Measurements from ENCODE around the gene IL13.
A peak's percentile ranks its signal among the peaks of the same experiment; 100 is the strongest.
"Not testable (repeated sequence)": the region's sequence is repeated elsewhere in the genome, so short reads cannot be mapped to it uniquely, and the experiment has no call there.

The IL13 gene

GRCh38 chr5:132688536-132689339 is 30.8 kb downstream of the IL13 start:
- H3K27me3 ChIP-seq (ENCODE audit: insufficient read depth, low read length, poor library complexity) = no peaks in the 10 kb centered on the region
- H3K4me2 ChIP-seq (ENCODE audit: insufficient read depth, low read length) = no peak overlapping the region
- no peaks in the 10 kb centered on the region; the same call in 1 of the 2 replicates for H3K36me3 ChIP-seq (ENCODE audit: insufficient read depth, low read length)
- DNase-seq = peak; percentile 38
- peak; percentile 25; the same call in 1 of the 3 replicates for ATAC-seq (ENCODE audit: insufficient read depth, low read depth)
- H3K4me3 ChIP-seq (ENCODE audit: low read depth in 1 of 2, low read length in 2 of 2) = no peak overlapping the region
- no peak for TF ChIP-seq EZH2 (IDR thresholded peaks at IDR 0.05; ENCODE audit: borderline replicate concordance, low read depth, low read length, severe bottlenecking)
- TF ChIP-seq CTCF (IDR thresholded peaks at IDR 0.05; ENCODE audit: borderline replicate concordance, extremely low read depth, low read length, poor library complexity, severe bottlenecking) = no peak
- no peaks in the 10 kb centered on the region for H3K9me3 ChIP-seq (ENCODE audit: insufficient read depth, low read length, severe bottlenecking)
- H2AFZ ChIP-seq (ENCODE audit: low read depth, low read length) = no peak overlapping the region
- H3K27ac ChIP-seq (ENCODE audit: low read length) = peak overlapping the region; percentile 64
- H3K4me1 ChIP-seq (ENCODE audit: insufficient read depth, low read length) = peaks cover 27% of the 10 kb centered on the region
- H3K79me2 ChIP-seq (ENCODE audit: insufficient read depth, low read length) = no peaks in the 10 kb centered on the region
- H3K9ac ChIP-seq (ENCODE audit: low read depth, low read length) = no peak overlapping the region
- no peaks in the 10 kb centered on the region for H4K20me1 ChIP-seq (ENCODE audit: insufficient read depth, low read length)

GRCh38 chr5:132689513-132689912 is 31.5 kb downstream of the IL13 start:
- H3K36me3 ChIP-seq (ENCODE audit: insufficient read depth, low read length) = no peaks in the 10 kb centered on the region; the same call in 1 of the 2 replicates
- no peaks in the 10 kb centered on the region for H3K79me2 ChIP-seq (ENCODE audit: insufficient read depth, low read length)
- TF ChIP-seq EZH2 (IDR thresholded peaks at IDR 0.05; ENCODE audit: borderline replicate concordance, low read depth, low read length, severe bottlenecking) (no peak), CTCF (IDR thresholded peaks at IDR 0.05; ENCODE audit: borderline replicate concordance, extremely low read depth, low read length, poor library complexity, severe bottlenecking) (no peak)
- H3K9ac ChIP-seq (ENCODE audit: low read depth, low read length) = no peak overlapping the region
- no peaks in the 10 kb centered on the region for H3K27me3 ChIP-seq (ENCODE audit: insufficient read depth, low read length, poor library complexity)
- no peak for ATAC-seq (ENCODE audit: insufficient read depth, low read depth)
- no peaks in the 10 kb centered on the region for H4K20me1 ChIP-seq (ENCODE audit: insufficient read depth, low read length)
- no peak overlapping the region for H3K4me3 ChIP-seq (ENCODE audit: low read depth in 1 of 2, low read length in 2 of 2)
- no peak overlapping the region for H2AFZ ChIP-seq (ENCODE audit: low read depth, low read length)
- H3K27ac ChIP-seq (ENCODE audit: low read length) = peak overlapping the region; percentile 22; the same call in 1 of the 2 replicates
- no peaks in the 10 kb centered on the region for H3K9me3 ChIP-seq (ENCODE audit: insufficient read depth, low read length, severe bottlenecking)
- no peak for DNase-seq
- H3K4me2 ChIP-seq (ENCODE audit: insufficient read depth, low read length) = no peak overlapping the region
- H3K4me1 ChIP-seq (ENCODE audit: insufficient read depth, low read length) = peaks cover 27% of the 10 kb centered on the region

GRCh38 chr5:132690156-132690555 is 32.2 kb downstream of the IL13 start:
- no peaks in the 10 kb centered on the region for H3K27me3 ChIP-seq (ENCODE audit: insufficient read depth, low read length, poor library complexity)
- H4K20me1 ChIP-seq (ENCODE audit: insufficient read depth, low read length) = no peaks in the 10 kb centered on the region
- H3K36me3 ChIP-seq (ENCODE audit: insufficient read depth, low read length) = peaks cover 1% of the 10 kb centered on the region; the same call in 1 of the 2 replicates
- H3K4me2 ChIP-seq (ENCODE audit: insufficient read depth, low read length) = no peak overlapping the region
- no peak overlapping the region for H2AFZ ChIP-seq (ENCODE audit: low read depth, low read length)
- no peak overlapping the region for H3K4me3 ChIP-seq (ENCODE audit: low read depth in 1 of 2, low read length in 2 of 2)
- no peaks in the 10 kb centered on the region for H3K9me3 ChIP-seq (ENCODE audit: insufficient read depth, low read length, severe bottlenecking)
- H3K27ac ChIP-seq (ENCODE audit: low read length) = no peak overlapping the region
- no peaks in the 10 kb centered on the region for H3K79me2 ChIP-seq (ENCODE audit: insufficient read depth, low read length)
- no peak overlapping the region for H3K9ac ChIP-seq (ENCODE audit: low read depth, low read length)
- H3K4me1 ChIP-seq (ENCODE audit: insufficient read depth, low read length) = peaks cover 27% of the 10 kb centered on the region
- TF ChIP-seq EZH2 (IDR thresholded peaks at IDR 0.05; ENCODE audit: borderline replicate concordance, low read depth, low read length, severe bottlenecking) (no peak), CTCF (IDR thresholded peaks at IDR 0.05; ENCODE audit: borderline replicate concordance, extremely low read depth, low read length, poor library complexity, severe bottlenecking) (no peak)
- ATAC-seq (ENCODE audit: insufficient read depth, low read depth) (no peak), DNase-seq (no peak)

GRCh38 chr5:132691755-132692631 is 34.0 kb downstream of the IL13 start:
- H3K4me3 ChIP-seq (ENCODE audit: low read depth in 1 of 2, low read length in 2 of 2); H3K9ac ChIP-seq (ENCODE audit: low read depth, low read length); H4K20me1 ChIP-seq (ENCODE audit: insufficient read depth, low read length); H3K27me3 ChIP-seq (ENCODE audit: insufficient read depth, low read length, poor library complexity); DNase-seq; H2AFZ ChIP-seq (ENCODE audit: low read depth, low read length); H3K79me2 ChIP-seq (ENCODE audit: insufficient read depth, low read length); H3K27ac ChIP-seq (ENCODE audit: low read length); H3K9me3 ChIP-seq (ENCODE audit: insufficient read depth, low read length, severe bottlenecking); H3K4me2 ChIP-seq (ENCODE audit: insufficient read depth, low read length); H3K36me3 ChIP-seq (ENCODE audit: insufficient read depth, low read length): not testable (repeated sequence)
- peak; percentile 26; the same call in 1 of the 3 replicates for ATAC-seq (ENCODE audit: insufficient read depth, low read depth)
- H3K4me1 ChIP-seq (ENCODE audit: insufficient read depth, low read length) = peaks cover 27% of the 10 kb centered on the region
